Fibroblast of villous mesenchyme (primary cell): ENCODE measurements around the gene DNAI1. TPM values are rescaled to one million over a fixed set of nuclear protein-coding genes. Genes with fewer than 3 reads are reported as not detected.

Experiments used
- DNase-seq: peaks from one replicate; pipeline ENCODE4 v3.0.0-alpha.2; 2010; ENCODE audit warnings: low read depth
- H3K4me3 ChIP-seq: 2 replicates; pipeline ENCODE4 v1.5.1; 2011; ENCODE audit warnings: low read depth, mild to moderate bottlenecking, low read length
- total RNA-seq: library from RNA; depleted of rRNA; stranded (reverse); fragments of >200 nt; gene quantifications from 2 replicates; pipeline ENCODE4 v1.2.3, GENCODE V29; 2012
- TF ChIP-seq, protein P1 (sequence below): IDR thresholded peaks from 2 replicates; pipeline ENCODE4 v1.5.1; 2012; ENCODE audit warnings: low read depth, mild to moderate bottlenecking, low read length; ENCODE audit not compliant: insufficient read depth

Gene DNAI1
- total RNA-seq, 1 donor, result under 0.01 TPM

DNA sequence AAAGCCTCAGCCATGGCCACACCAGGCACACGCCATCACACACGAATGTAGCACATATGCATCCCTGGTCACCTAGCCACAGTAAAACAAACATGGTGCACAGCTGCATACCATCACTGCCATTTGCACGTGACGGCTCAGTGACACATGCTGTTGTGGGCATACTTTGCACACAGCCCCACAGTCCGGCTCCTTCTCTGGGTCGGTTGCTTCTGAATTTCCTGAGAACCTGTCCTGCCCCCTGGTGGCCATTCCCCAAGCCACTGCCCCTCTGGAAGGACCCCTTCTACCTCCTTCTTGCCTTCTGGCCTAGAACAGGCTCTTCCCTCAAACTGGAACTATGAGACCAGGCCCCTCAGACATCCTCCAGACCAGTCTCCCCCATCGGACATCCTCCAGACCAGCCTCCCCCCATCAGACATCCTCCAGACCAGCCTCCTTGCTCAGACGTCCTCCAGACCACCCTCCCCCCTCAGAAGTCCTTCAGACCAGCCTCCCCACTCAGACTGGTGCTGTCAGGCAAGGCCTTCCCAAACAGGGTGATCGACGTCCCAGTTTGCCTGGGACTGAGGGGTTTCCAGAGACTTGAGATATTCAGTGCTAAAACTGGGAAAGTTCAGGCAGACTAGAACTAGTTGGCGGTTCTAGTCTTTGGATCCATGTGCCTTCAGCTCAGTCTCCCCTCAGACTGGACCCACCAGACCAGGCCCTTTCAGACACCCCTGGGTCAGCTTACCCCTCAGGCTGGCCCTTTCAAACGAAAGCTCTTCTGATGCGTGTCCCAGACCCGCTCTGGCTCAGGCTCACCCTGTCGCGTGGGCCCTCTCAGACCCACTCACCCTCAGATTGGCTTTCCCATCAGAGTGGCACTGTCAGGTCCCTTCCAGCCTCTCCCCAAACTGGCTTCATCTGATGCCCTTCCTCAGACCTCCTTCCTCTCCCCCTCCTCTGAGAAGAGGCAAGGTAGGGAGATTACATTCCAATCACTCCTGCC is 88.5 kb downstream of the DNAI1 start:
- no peak overlapping the region for H3K4me3 ChIP-seq
- DNase-seq, result peak; percentile 62
- TF ChIP-seq, protein P1, sequence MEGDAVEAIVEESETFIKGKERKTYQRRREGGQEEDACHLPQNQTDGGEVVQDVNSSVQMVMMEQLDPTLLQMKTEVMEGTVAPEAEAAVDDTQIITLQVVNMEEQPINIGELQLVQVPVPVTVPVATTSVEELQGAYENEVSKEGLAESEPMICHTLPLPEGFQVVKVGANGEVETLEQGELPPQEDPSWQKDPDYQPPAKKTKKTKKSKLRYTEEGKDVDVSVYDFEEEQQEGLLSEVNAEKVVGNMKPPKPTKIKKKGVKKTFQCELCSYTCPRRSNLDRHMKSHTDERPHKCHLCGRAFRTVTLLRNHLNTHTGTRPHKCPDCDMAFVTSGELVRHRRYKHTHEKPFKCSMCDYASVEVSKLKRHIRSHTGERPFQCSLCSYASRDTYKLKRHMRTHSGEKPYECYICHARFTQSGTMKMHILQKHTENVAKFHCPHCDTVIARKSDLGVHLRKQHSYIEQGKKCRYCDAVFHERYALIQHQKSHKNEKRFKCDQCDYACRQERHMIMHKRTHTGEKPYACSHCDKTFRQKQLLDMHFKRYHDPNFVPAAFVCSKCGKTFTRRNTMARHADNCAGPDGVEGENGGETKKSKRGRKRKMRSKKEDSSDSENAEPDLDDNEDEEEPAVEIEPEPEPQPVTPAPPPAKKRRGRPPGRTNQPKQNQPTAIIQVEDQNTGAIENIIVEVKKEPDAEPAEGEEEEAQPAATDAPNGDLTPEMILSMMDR, result peak; percentile 73

DNA sequence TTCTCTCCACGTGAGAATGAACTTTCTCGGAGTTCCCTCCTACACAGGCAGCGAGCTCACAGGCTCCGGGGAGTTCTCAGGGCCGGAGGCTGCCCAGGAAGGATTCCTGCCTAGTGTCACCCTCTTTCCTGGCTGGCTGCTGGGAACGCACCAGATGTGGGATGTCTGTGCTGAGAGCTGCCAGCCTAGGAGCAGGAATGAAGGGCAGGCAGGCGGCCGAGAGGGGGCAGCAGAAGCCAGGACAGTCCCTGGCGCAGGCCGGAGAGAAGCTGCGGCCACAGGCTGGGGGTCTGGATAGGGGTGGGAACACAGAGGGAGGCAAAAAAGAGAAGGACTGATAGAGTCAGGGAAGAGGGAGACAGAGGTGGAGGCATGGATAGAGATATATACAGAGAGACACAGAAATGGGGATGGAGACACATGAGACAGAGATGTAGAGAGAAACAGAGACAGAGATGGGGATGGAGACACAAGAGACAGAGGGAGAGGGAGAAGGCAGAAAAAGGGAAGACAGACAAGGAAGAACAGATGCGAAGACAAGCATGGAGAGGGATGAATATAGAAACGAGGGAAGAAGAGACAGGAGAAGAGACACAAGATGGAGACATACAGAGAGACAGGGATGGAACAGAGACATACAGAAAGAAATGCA is 89.5 kb downstream of the DNAI1 start:
- TF ChIP-seq, protein P1, result peak; percentile 86
- DNase-seq, result peak; percentile 61
- no peak overlapping the region for H3K4me3 ChIP-seq

DNA sequence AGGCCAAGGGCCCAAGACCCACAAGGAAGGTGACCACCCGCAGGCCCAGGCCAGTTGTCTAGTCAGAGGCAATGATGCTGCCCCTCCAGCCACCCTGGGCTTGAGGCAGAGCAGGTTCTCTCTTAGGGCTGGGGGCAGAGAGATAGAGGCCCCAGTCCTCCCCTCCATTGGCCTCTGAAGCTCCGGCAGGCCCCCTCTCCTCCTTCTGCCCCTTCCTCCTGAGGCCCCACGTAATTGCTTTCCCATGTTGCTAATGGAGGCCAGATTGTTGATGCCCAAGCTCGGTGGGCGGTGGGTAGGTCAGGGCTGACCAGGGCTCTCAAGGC is 90.8 kb downstream of the DNAI1 start:
- no peak for DNase-seq
- no peak overlapping the region for H3K4me3 ChIP-seq
- TF ChIP-seq, protein P1, result no peak

DNA sequence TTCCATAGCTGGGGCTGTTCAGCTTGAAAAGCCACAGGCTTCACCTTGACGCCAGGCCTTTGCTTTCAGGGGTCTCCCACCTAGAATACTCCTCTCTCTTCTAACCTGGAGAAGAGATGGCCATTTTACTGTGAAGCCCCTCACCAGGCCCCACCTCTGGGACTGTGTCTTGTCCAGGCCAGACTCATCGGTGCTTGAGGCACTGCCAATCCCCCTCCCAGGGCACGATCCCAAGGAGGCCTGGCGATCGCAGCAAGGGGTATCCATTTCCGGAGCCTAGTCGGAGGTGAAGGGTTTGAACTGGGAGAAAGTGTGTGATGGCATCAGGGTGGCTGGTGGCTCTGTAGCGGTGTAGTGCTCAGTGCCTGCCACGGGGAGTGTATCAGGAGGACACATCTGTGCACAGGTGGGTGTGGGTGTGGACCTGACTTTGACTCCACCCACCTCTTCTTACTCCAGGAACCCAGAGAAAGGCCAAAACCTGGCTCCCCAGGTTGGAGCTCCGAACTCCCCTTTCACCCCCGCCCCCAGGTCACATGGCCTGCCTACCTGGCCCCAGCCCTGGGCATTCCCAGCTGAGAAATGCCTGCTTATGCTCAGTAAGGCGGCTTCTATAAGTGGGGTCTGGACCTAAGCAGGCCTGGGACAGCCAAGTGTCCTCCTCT is 91.5 kb downstream of the DNAI1 start:
- TF ChIP-seq, protein P1, result no peak
- DNase-seq, result no peak
- no peak overlapping the region for H3K4me3 ChIP-seq

DNA sequence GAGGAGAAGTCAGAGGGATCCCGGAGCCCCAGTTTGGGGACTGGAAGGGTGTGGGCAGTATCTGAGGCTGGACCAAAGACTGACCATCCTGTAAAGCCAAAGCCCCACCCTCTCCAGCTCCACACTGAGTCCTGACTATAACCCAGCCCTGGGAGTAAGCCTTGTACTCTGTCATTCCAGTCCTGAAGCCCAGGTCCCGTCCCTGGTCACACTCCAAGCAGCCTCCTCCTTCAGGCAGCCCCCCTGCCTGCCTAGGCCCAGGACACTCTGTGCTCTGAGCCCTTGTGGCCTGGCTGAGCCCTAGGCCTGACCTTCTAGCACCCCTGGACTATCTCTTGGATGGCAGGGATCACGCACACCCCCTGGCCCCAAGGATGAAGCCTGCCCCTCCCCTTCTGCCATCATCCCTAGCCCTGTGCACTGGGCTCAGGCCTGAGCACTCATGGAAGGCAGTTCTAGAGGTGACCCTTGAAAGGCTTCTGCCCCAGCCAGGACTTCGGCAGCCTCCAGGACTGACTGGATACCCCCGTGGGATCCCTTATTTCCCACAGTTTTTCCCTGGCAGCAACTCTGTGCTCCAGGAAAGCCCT is 92.2 kb downstream of the DNAI1 start:
- H3K4me3 ChIP-seq, result no peak overlapping the region
- no peak for DNase-seq
- TF ChIP-seq, protein P1, result no peak

DNA sequence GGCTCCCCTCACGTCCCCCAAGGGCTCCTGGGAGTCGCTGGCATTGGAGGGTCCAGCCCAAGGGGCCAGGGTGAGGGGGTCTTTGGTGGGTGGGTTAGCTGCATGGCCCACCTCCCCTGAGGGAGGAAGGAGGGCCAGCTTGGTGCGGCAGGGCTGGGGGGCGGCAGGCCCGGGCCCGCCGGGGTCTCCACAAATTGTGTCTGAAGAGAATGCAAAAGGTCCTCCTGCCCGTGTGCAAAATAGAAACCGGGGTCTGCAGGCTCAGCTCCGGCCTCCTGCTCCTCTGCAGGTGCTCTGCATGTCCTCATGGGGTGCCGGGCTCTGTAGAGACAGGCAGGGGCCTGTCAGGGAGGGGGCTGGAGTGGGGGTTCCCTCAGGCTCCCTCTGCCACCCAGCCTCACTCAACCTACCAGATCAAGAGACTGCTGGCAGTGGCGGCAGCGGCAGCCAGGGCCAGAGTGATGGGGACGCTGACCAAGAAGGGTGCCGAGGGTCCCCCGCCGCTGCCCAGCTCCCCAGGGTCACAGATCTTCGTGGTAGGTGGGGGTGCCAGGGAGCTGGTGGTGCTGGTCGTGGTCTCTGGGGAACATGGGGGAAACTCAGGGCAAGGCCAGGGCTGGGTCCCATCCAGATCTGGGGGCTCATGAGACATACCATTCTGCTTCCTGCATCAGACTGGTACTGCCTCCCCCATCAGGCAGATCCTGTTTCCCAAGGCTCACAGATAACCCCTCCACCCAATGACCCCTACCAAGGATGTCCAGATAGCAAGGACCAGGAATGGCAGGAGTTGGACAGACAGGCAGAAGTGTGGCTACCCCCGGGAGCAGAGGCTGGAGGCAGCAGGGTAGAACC is 93.4 kb downstream of the DNAI1 start:
- DNase-seq, result no peak
- TF ChIP-seq, protein P1, result no peak
- H3K4me3 ChIP-seq, result no peak overlapping the region
